Loucy (cell line): ENCODE data around the gene TDP1.

Experiments used
- H2AFZ ChIP-seq: fragments of 200-600 bp; sonication (generic); 2 replicates; pipeline ENCODE4 v1.6.0; 2016; ENCODE audit warnings: antibody characterized with exemption, mild to moderate bottlenecking, low read length, moderate library complexity
- H3F3A ChIP-seq: fragments of 200-600 bp; 2 replicates; pipeline ENCODE4 v1.6.0; 2016; ENCODE audit warnings: antibody characterized with exemption, low read depth, mild to moderate bottlenecking
- H3K27me3 ChIP-seq: fragments of 200-600 bp; sonication (generic); 2 replicates; pipeline ENCODE4 v1.6.1; 2014; ENCODE audit warnings: low read length, mild to moderate bottlenecking; ENCODE audit not compliant: insufficient read depth, poor library complexity, severe bottlenecking
- H3K36me3 ChIP-seq: fragments of 200-600 bp; sonication (generic); 2 replicates; pipeline ENCODE4 v1.6.1; 2016; ENCODE audit warnings: low read length; ENCODE audit not compliant: insufficient read depth
- H3K4me1 ChIP-seq: fragments of 200-600 bp; sonication (generic); 2 replicates; pipeline ENCODE4 v1.5.1; 2014; ENCODE audit warnings: low read length, mild to moderate bottlenecking; ENCODE audit not compliant: insufficient read depth, poor library complexity, severe bottlenecking
- H3K4me2 ChIP-seq: fragments of 200-600 bp; sonication (generic); 2 replicates; pipeline ENCODE4 v1.6.0; 2014; ENCODE audit warnings: antibody characterized with exemption, low read length, low read depth, mild to moderate bottlenecking; ENCODE audit not compliant: poor library complexity, severe bottlenecking
- H3K4me3 ChIP-seq: fragments of 200-600 bp; sonication (generic); 2 replicates; pipeline ENCODE4 v1.5.1; 2014; ENCODE audit warnings: low read length, mild to moderate bottlenecking, mixed read lengths; ENCODE audit not compliant: poor library complexity, severe bottlenecking
- H3K79me2 ChIP-seq: fragments of 200-600 bp; sonication (generic); 2 replicates; pipeline ENCODE4 v1.6.1; 2014; ENCODE audit warnings: low read length; ENCODE audit not compliant: insufficient read depth
- H3K9ac ChIP-seq: fragments of 200-600 bp; sonication (generic); 2 replicates; pipeline ENCODE4 v1.6.0; 2014; ENCODE audit warnings: mild to moderate bottlenecking, low read depth, low read length, moderate library complexity; ENCODE audit not compliant: poor library complexity, severe bottlenecking
- H3K9me2 ChIP-seq: fragments of 200-600 bp; sonication (generic); replicated peaks from 2 replicates; pipeline ENCODE4 v1.6.1; 2016; ENCODE audit warnings: low read depth, low read length, mixed read lengths
- H3K9me3 ChIP-seq: fragments of 200-600 bp; sonication (generic); 2 replicates; pipeline ENCODE4 v1.6.1; 2014; ENCODE audit warnings: mild to moderate bottlenecking, antibody characterized with exemption, low read length, low read depth; ENCODE audit not compliant: insufficient read depth
- H4K20me1 ChIP-seq: fragments of 200-600 bp; sonication (generic); 2 replicates; pipeline ENCODE4 v1.6.0; 2014; ENCODE audit warnings: antibody characterized with exemption, low read length, mild to moderate bottlenecking; ENCODE audit not compliant: insufficient read depth, poor library complexity, severe bottlenecking
- EZH2phosphoT487 ChIP-seq: fragments of 200-600 bp; IDR thresholded peaks from 2 replicates; pipeline ENCODE4 v1.6.1; 2018; ENCODE audit warnings: antibody characterized with exemption, mild to moderate bottlenecking, moderate library complexity, borderline replicate concordance
- TF ChIP-seq, protein P1 (sequence below): fragments of 200-600 bp; sonication (generic); conservative IDR thresholded peaks from 2 replicates; pipeline ENCODE4 v1.5.1; 2014; ENCODE audit warnings: mild to moderate bottlenecking, antibody characterized with exemption, low read length

The TDP1 gene

DNA sequence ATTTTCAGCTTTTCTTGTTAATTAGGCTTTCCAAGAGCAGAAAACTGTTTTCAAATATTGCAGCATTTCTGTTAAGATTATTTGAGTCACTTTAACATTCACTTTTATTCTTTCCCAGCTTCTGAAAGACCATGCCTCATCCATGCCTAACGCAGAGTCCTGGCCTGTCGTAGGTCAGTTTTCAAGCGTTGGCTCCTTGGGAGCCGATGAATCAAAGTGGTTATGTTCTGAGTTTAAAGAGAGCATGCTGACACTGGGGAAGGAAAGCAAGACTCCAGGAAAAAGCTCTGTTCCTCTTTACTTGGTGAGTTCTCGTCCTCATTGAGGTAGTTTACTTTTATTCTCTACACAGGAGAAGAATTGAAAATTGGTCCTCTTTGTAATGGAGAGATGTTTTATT lies 33.1 kb downstream of the TDP1 start:
- H3K27me3 ChIP-seq, result no peaks in the 10 kb centered on the region
- H3K4me3 ChIP-seq, result no peak overlapping the region
- H3F3A ChIP-seq, result no peaks in the 10 kb centered on the region
- peaks cover 62% of the 10 kb centered on the region; the same call in 1 of the 2 replicates for H3K36me3 ChIP-seq
- no peaks in the 10 kb centered on the region for H4K20me1 ChIP-seq
- H3K4me1 ChIP-seq, result no peaks in the 10 kb centered on the region
- H3K79me2 ChIP-seq, result no peaks in the 10 kb centered on the region
- no peaks in the 10 kb centered on the region for H3K9me3 ChIP-seq
- TF ChIP-seq EZH2phosphoT487, result no peak
- TF ChIP-seq, protein P1, sequence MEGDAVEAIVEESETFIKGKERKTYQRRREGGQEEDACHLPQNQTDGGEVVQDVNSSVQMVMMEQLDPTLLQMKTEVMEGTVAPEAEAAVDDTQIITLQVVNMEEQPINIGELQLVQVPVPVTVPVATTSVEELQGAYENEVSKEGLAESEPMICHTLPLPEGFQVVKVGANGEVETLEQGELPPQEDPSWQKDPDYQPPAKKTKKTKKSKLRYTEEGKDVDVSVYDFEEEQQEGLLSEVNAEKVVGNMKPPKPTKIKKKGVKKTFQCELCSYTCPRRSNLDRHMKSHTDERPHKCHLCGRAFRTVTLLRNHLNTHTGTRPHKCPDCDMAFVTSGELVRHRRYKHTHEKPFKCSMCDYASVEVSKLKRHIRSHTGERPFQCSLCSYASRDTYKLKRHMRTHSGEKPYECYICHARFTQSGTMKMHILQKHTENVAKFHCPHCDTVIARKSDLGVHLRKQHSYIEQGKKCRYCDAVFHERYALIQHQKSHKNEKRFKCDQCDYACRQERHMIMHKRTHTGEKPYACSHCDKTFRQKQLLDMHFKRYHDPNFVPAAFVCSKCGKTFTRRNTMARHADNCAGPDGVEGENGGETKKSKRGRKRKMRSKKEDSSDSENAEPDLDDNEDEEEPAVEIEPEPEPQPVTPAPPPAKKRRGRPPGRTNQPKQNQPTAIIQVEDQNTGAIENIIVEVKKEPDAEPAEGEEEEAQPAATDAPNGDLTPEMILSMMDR, result no peak
- no peak overlapping the region for H3K9ac ChIP-seq
- H2AFZ ChIP-seq, result no peak overlapping the region
- H3K4me2 ChIP-seq, result no peak overlapping the region
- H3K9me2 ChIP-seq, result no peaks in the 10 kb centered on the region

DNA sequence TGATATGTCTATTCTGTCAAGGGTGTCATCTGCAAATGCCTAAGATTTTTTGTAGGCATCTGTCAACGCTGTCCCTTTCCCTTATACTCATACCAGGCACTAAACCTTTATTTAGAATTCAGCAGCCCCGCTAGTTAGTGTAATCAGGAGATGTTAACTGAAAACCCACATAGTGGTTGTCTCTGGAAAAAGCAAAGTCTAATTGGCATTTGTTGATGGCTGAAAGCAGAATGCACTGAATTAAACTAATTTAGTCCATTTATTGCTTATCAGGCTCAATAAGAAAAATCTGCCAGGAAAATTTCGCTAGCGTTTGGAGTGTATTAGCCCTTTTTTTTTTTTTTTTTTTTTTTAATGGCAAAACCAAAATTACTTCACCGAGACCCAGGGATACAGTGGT lies 34.5 kb downstream of the TDP1 start:
- Histone ChIP-seq H3K36me3 (peaks cover 67% of the 10 kb centered on the region; the same call in 1 of the 2 replicates), H3K27me3 (no peaks in the 10 kb centered on the region), H3K4me2 (no peak overlapping the region), H3K9me2 (no peaks in the 10 kb centered on the region), H3F3A (no peaks in the 10 kb centered on the region), H4K20me1 (no peaks in the 10 kb centered on the region), H3K4me1 (no peaks in the 10 kb centered on the region), H3K9me3 (no peaks in the 10 kb centered on the region), H2AFZ (no peak overlapping the region), H3K79me2 (no peaks in the 10 kb centered on the region), H3K9ac (no peak overlapping the region), H3K4me3 (no peak overlapping the region)
- TF ChIP-seq, protein P1, result no peak
- TF ChIP-seq EZH2phosphoT487, result no peak

DNA sequence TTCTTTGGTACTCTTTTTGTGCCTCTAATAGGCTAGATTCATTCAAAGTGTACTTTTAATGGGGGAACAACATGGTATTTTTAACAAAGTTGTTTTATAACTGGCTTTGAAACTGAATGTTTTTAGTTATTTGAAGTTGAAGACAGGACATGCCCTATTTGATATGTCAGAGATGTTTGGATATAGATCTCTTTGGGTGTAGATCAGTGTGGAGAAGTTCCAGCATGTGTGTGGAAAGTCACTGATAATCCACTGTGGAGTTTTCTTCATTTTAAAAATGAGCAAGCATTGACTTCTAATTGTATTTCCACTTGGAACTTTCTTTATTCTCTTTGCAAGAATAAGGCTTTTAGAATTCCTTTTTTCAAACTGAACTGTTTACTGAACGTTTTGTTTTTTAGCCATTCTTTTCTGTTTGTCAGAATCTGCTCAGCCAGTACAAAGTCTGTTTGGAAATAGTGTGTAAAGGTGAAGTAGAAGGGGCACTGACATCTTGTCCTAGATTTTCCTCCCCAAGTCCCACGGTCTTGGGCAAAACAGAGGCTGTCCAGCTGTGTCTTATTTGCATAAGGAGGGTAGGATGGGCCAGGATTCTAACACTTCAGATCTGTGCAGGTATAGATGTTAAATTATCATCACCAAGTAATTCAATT lies 35.0 kb downstream of the TDP1 start:
- no peaks in the 10 kb centered on the region for H3K79me2 ChIP-seq
- H3K4me3 ChIP-seq, result no peak overlapping the region
- H3K4me2 ChIP-seq, result no peak overlapping the region
- H3K4me1 ChIP-seq, result no peaks in the 10 kb centered on the region
- H4K20me1 ChIP-seq, result no peaks in the 10 kb centered on the region
- no peak overlapping the region for H3K9ac ChIP-seq
- peaks cover 68% of the 10 kb centered on the region; the same call in 1 of the 2 replicates for H3K36me3 ChIP-seq
- no peaks in the 10 kb centered on the region for H3F3A ChIP-seq
- H3K27me3 ChIP-seq, result no peaks in the 10 kb centered on the region
- no peaks in the 10 kb centered on the region for H3K9me3 ChIP-seq
- H2AFZ ChIP-seq, result no peak overlapping the region
- TF ChIP-seq EZH2phosphoT487, result no peak
- TF ChIP-seq, protein P1, result no peak
- H3K9me2 ChIP-seq, result no peaks in the 10 kb centered on the region
